HG03097 (cell line): Measurements from ENCODE around the gene KRTAP2-1.
"Not testable (repeated sequence)": the region's sequence is repeated elsewhere in the genome, so short reads cannot be mapped to it uniquely, and the experiment has no call there.

Experiments used
- ATAC-seq: cut with Tn5 transposase; IDR thresholded peaks from one replicate; pipeline ENCODE4 v1.9.1; 2021; ENCODE audit not compliant: unreplicated experiment, low FRiP score

KRTAP2-1 gene

DNA sequence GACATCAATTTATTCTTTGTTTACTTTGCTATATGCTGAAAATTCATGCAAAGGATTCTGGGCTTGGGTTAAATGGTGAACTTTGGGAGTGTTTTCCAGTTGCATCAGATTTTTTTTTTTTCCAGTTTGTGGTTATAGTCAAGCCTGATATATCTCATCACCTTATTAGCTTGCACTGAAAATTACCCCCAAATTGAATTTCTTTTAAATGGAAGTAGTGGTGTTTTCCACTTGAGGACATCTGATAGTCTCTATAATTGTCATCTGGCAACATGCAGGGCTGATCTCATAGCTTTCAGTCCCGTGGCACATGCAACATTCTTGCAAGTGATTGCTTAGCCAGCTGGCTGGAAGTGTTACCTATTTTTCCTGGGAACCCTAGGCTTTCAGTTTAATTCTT lies 33.5 kb downstream of the KRTAP2-1 start:
- ATAC-seq: no peak

DNA sequence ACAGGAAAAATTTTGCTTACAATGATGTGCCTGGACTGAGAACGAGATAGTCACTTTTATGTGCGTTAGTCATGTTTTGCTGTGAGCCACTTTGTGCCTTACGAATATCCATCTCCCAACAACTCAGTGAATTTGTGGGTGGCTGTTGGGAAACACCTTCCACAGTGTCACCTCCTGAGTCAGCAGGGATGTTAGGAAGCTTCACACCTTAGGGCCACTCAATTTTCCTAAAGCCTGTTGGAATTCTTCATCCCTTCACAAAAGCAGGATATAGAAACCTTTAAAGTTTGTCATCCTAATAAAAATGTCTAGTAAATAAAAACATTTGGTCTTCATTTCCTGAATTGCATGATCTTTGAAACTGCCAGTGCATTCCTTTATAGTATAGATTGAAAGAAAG lies 33.9 kb downstream of the KRTAP2-1 start:
- ATAC-seq: no peak

DNA sequence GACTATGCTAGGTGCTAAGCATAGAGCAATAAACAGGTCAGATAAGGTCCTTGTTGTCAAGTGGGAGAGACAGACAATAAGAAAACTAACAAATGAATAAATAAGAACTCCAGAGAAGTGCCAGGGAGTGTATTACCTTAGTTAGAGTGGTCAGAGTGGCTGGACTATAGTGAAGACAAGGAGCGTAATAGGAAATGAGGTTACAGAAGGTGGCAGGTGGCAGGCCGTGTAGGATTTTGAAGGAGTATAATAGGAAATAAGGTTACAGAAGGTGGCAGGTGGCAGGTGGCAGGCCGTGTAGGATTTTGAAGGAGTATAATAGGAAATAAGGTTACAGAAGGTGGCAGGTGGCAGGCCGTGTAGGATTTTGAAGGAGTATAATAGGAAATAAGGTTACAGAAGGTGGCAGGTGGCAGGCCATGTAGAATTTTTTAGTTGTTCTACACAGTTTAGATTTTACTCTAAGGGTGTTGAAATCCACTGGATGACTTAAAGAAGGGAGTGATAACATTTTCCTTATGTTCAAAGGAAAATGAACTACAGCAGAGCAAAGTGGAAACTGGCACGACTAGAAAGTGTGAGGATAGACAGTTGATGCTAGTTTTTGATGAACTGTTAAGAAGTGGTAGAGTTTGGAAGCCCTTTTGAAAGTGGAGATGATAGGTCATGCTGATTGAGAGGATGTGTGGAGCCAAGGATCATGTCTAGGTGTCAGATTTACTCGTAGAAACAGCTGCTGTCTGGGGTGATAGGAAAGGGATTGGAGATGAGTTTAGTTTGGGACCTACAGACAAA lies 34.6 kb downstream of the KRTAP2-1 start:
- ATAC-seq: no peak

DNA sequence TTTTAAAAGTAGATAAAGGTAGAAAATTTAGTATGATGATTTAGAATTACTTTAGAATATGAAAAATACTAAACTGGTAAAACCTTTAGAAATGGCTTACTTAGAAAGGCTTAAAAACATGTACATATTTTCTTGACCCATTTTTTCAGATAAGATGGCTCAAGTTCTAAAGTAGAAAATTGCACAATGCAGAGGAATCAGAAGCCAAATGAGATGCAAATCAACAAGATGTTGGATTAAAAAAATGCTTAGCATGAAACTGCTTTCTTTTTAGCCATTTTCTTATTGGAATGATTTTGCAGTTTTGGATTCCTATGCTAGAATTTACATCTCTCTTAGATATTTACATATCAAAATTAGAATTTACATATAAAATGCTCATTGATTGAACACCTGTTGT lies 36.7 kb downstream of the KRTAP2-1 start:
- no peak for ATAC-seq

DNA sequence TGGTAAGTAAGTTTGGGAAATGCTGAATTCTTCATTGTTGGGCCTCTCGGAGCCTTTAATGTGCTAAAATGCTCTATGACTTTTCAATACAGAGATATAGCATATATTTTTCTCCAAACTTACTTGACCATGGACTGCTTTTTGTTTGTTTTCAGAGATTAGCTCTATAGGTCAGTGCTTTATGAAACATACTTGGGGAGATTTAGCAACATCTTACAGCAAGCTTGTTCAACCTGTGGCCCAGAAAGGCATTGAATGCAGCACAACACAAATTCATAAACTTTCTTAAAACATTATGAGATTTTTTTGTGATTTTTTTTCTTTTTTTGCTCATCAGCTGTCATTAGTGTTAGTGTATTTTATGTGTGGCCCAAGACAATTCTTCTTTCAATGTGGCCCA lies 37.2 kb downstream of the KRTAP2-1 start:
- no peak for ATAC-seq

DNA sequence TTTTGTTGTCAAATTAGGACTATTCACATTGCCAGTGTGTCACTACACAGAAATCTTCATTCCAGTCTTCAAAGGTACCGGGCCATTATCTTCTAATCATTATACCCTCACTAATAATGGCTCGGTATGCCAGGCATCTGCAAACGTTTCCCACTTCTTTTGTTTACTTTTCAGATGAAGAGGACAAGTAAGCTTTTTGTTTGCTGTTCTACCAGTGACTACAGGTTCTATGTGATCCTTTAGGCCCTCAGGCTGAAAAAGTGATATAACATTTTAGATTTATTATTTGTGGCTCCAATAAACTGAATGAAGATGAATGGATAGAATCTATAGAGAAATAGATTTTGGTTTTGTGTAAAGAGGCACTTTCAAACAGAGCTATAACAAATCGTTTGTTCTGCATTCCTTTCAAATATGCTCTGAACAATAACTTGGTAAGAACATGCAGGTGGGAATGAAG lies 37.8 kb downstream of the KRTAP2-1 start:
- no peak for ATAC-seq

DNA sequence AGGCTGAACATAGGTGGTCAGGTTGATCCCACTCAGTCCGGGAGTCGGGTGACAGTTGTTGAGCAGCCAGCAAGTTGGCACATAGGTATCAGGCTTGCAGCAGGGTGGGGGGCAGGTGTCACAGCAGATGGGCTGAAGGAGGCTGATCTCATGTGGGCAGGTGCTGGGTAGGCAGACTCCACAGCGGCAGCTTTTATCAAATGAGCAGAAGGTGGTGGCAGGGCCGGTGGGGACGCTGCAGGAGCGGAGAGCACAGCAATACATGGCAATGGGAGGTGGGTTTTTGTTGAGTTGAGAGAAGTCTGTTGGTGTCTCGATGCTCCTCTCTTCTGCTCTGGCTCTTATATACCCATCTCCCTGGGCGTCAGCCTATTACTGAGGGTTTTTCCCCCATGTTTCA lies 38.3 kb downstream of the KRTAP2-1 start, which contains the start of gene KRTAP3-1:
TSS of gene KRTAP3-1 (minus strand) at position 318 of the 400 bp plus-strand sequence. CDS start at position 264, 54 bp downstream.
- no peak for ATAC-seq

DNA sequence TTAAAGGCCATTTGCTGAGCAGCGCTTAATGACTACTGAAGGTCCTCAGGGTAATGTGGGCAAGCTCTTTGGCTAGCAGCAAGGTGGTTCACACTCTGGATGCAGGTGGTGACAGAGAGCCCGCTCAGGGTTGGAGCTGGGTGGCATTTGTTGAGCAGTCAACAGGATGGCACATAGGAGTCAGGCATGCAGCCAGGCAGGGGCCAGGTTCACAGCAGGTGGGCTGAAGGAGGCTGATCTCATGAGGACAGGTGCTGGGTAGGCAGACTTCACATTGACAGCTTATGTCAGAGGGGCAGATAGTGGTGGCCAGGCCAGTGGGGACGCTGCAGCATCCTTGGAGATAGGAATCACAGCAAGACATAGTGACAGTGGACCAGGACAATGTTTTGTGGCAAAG lies 42.7 kb downstream of the KRTAP2-1 start:
- no peak for ATAC-seq

DNA sequence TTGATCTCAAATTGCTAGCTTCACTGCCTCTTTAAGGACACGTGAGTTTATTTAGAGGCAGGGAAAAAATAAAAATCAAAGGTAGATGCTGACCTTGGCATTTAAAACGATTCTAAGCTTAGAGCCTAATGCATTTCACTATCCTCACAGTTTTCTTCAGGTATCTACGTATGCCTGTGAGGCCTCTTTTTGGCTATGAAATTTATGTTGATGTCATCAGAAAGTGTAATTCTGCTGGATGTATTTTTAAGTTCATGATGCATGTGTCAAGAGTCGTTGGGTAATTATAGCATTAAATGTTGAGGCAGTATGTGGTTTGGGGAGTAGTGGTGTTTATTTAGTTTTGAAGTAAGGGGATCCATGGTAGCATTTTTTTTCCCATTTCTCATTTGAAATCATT lies 43.2 kb downstream of the KRTAP2-1 start:
- no peak for ATAC-seq

DNA sequence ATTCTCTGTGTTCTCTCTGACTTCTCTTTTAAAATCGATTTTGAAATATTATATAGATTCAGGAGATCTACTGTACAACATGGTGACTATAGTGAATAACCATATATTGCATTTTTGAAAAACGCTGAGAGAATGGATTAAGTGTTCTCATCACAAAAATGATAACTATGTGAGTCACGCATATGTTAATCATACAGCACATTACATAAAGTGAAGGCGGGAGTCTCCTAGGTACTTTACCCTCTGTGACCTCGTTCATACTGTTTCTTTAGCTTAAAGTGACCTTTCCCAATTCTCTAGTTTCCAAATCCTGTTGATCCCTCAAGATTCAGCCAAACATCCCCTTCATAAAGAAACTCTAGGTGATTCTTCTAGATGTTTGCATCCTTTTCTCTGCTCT lies 44.3 kb downstream of the KRTAP2-1 start:
- ATAC-seq: no peak

DNA sequence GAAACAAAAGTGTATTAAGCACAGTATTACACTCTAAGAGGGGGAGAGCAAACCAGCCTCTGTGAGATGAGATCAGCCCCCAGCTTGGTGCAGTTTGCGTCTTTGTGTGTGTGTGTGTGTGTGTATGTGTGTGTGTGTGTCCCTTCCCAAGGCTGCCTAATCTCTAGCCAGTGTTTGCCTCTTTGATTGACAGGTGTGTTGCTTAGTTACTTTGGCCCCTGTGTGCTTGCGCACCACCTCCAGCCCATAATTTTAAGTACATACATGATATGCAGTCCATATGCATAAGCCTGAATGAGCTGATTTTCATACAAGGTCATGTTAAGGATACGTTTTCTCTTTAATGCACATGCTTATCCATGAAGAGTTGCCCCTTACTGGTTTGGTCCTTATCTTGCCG lies 45.3 kb downstream of the KRTAP2-1 start:
- no peak for ATAC-seq

DNA sequence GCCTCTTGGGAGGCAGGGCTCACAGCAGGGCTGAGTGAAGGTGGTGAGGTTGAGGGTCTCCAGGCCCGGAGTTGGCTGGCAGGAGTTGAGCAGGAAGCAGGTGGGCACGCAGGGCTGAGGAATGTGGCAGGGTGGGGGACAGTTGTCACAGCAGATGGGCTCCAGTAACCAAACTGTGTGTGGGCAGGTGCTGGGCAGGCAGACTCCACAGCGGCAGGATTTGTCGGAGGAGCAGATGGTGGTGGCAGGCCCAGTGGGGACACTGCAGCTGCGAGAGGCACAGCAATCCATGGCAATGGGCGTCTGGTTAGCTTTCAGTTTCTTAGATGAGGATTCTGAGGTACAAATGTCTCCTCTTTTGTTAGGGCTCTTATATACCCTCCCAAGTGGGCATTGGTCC lies 47.6 kb downstream of the KRTAP2-1 start, which contains the start of gene KRTAP3-2:
TSS of gene KRTAP3-2 (minus strand) at position 344 of the 400 bp plus-strand sequence. CDS start at position 291, 53 bp downstream.
- not testable (repeated sequence) for ATAC-seq

DNA sequence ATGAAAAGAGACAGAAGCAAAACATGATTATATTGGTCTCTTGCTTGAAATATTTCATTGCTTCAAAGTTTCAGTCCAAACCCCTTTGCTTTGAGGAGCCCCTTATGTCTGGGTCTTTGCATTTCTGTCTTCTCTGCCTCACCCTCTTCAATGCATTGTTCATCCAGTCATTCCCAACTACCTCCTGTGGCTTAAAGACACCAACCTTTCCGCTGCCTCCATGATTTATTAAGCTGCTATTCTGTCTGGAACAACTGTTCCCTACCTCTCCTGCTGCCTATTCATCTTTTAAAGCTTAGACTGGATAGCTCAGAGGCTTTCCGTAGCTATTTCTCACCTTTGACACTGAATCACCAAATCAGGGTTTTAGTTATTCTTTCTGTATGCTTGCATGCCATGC lies 49.8 kb downstream of the KRTAP2-1 start:
- ATAC-seq: no peak

DNA sequence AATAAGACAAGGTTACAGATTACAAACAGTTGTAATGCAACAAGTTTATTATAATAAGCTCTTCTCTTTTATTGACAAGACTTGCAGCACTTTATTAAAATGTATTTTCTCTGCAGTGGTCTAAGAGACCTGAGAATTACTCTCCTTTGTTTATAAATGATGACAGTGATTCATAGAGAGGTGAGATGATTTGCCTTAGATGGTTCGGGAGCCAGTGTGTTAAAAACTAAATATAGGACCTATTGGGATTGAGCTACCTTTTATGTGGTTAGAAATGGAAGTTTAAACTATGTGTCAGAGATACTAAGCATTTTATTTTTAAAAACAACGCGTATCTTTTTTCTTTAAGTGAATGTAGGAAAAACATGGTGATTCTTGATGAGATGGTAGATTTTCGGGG lies 50.3 kb downstream of the KRTAP2-1 start:
- ATAC-seq: no peak
